ENCODE data around the gene FAT2. TPM values are rescaled to one million over a fixed set of nuclear protein-coding genes. Genes with fewer than 3 reads are reported as not detected.

Gene FAT2
- total RNA-seq, 4 donors from 2014 or later = 82.9 to 123 (median 106) TPM

DNA sequence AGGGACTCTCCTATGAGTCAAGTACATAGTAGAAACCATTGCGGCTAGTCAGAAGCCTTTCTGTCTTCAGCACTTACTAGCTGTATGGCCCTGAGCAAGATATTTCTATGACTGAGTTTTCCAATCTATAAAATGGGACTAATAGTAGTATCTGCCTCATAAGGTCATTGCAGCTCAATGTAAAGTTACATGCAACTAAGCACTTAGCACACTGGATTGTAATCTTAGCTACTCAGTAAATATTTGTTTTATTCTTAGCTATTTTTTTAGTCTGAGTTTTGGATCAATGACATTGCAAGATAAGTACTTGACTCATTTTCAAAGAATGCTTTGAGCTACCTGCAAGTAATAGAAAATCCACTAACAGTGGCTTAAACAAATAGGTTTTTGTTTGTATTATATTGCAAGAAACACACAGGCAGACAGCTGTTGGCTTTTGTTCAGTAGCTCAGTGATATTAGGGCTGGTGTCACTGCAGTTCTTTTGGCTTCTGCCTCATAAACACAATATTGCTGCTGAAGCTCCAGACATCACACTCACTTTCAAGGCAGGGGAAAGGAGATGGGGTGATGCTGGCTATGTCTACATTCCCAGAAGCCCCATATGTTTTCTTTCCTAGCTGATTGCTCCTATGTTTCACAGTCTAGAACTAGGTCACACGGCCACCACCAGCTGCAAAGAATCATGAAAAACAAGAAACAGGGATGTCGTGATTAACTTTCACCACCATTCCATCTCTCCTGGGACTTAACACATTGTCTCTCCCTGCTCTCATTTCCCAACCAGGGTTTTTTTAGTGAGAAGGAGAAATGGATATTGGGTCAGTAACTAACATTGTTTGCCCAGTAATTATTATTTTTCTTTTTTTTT lies 26.9 kb upstream of the FAT2 start:
- 68% methylated on average over 3 of the region's 3 CpGs for WGBS, 2 donors
- no peak overlapping the region for H3K4me3 ChIP-seq (ENCODE audit: low read depth, poor library complexity, severe bottlenecking)
- intact Hi-C loops (cut with DNase I; ENCODE audit: low total_unique reads) = no loop called here
- TF ChIP-seq, protein P1, sequence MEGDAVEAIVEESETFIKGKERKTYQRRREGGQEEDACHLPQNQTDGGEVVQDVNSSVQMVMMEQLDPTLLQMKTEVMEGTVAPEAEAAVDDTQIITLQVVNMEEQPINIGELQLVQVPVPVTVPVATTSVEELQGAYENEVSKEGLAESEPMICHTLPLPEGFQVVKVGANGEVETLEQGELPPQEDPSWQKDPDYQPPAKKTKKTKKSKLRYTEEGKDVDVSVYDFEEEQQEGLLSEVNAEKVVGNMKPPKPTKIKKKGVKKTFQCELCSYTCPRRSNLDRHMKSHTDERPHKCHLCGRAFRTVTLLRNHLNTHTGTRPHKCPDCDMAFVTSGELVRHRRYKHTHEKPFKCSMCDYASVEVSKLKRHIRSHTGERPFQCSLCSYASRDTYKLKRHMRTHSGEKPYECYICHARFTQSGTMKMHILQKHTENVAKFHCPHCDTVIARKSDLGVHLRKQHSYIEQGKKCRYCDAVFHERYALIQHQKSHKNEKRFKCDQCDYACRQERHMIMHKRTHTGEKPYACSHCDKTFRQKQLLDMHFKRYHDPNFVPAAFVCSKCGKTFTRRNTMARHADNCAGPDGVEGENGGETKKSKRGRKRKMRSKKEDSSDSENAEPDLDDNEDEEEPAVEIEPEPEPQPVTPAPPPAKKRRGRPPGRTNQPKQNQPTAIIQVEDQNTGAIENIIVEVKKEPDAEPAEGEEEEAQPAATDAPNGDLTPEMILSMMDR (IDR thresholded peaks at IDR 0.05) = no peak
- TF ChIP-seq POLR2A (IDR thresholded peaks at IDR 0.05) = no peak
- DNase-seq (ENCODE audit: low spot score in 2 of 2) = no peak

DNA sequence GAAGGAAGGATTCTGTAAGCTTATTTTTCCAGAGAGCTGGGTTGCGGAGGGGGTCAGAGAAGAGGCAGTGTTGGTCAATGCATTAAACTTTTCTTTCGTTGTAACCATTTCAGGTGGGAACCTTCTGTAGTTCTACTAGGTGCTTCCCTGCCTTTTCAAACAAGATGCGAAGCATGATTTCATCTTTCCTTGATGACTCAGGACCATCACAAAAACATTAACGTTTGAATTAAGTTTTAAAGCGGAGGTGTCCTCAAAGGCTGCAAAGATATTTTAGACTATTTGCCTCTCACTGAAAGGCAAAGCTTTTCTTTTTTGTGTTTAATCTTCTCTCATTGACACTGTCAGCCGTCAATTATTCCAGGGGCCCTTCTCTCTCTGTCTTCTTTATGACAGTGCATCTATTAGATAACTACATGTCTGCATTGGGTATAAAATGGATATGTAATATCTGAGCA lies 26.3 kb upstream of the FAT2 start:
- DNase-seq (ENCODE audit: low spot score in 2 of 2) = no peak
- intact Hi-C loops (cut with DNase I; ENCODE audit: low total_unique reads) = no loop called here
- H3K4me3 ChIP-seq (ENCODE audit: low read depth, poor library complexity, severe bottlenecking) = no peak overlapping the region
- no peak for TF ChIP-seq POLR2A (IDR thresholded peaks at IDR 0.05)
- TF ChIP-seq, protein P1 (IDR thresholded peaks at IDR 0.05) = no peak
- WGBS, 2 donors = 68 to 70% methylated on average over 6 of the region's 6 CpGs

DNA sequence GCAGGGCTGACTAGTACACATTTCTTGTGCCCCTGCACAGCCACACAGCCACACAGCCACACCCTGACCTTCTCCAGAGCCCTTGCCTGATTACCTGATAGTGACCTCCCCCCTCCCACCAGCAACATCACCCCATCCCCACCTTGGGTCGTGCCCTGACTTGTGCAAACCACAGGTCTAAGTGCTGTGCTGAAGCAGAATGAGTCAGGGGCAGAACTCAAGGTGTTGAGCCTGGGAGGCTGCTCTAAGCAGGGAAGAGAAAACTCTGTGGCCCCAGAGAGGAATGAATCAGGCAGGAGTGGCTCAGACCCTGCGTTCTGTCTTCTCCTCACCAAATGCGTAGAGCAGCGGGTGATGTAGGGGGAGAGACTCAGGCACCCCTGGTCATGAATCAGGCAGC lies 24.3 kb upstream of the FAT2 start:
- intact Hi-C loops (cut with DNase I; ENCODE audit: low total_unique reads) = no loop called here
- no peak for DNase-seq (ENCODE audit: low spot score in 2 of 2)
- H3K4me3 ChIP-seq (ENCODE audit: low read depth, poor library complexity, severe bottlenecking) = no peak overlapping the region
- no peak for TF ChIP-seq POLR2A (IDR thresholded peaks at IDR 0.05)
- TF ChIP-seq, protein P1 (IDR thresholded peaks at IDR 0.05) = no peak
- 45 to 53% methylated on average over 4 of the region's 4 CpGs for WGBS, 2 donors

GRCh38 chr5:151614565-151614964 lies 23.4 kb upstream of the FAT2 start:
- no peak overlapping the region for H3K4me3 ChIP-seq (ENCODE audit: low read depth, poor library complexity, severe bottlenecking)
- TF ChIP-seq POLR2A (IDR thresholded peaks at IDR 0.05) = no peak
- TF ChIP-seq, protein P1 (IDR thresholded peaks at IDR 0.05) = no peak
- DNase-seq (ENCODE audit: low spot score in 2 of 2) = no peak
- WGBS, 2 donors = 75 to 80% methylated on average over 7 of the region's 7 CpGs
- intact Hi-C loops (cut with DNase I; ENCODE audit: low total_unique reads) = no loop called here

- intact Hi-C loops (cut with DNase I; ENCODE audit: low total_unique reads) = no loop called here
- no peak overlapping the region for H3K4me3 ChIP-seq (ENCODE audit: low read depth, poor library complexity, severe bottlenecking)
- 33 to 51% methylated on average over 8 of the region's 8 CpGs for WGBS, 2 donors
- no peak for TF ChIP-seq POLR2A (IDR thresholded peaks at IDR 0.05)
- TF ChIP-seq, protein P1 (IDR thresholded peaks at IDR 0.05) = no peak
- no peak for DNase-seq (ENCODE audit: low spot score in 2 of 2)
These were observed 21.7 kb upstream of the FAT2 start for GRCh38 chr5:151612689-151613427.
